CD4-positive, CD25-positive, alpha-beta regulatory T cell (primary cell): ENCODE data around the gene IFNG-AS1. TPM values are rescaled to one million over a fixed set of nuclear protein-coding genes. Genes with fewer than 3 reads are reported as not detected.
A peak's percentile ranks its signal among the peaks of the same experiment; 100 is the strongest.

Source experiments
- ATAC-seq, 2 donors: fragments of 150-1000 bp; cut with Tn5 transposase; one replicate each; pipeline ENCODE4 v1.10.0; 2021; ENCODE audit warnings: low read depth in 2 of 2, moderate number of reproducible peaks in 2 of 2, moderate library complexity in 1 of 2
- DNase-seq, 3 donors: peaks; one replicate each; pipeline versions ENCODE4 v3.0.0 to v3.0.0-alpha.2; 2012 to 2022; ENCODE audit warnings: mixed read lengths in 1 of 3
- H3K27ac ChIP-seq: one replicate; pipeline ENCODE4 v1.7.0; 2013; ENCODE audit warnings: mild to moderate bottlenecking, low read length; ENCODE audit not compliant: insufficient read depth, poor library complexity, severe bottlenecking
- H3K27me3 ChIP-seq: one replicate; pipeline ENCODE4 v1.7.0; 2013; ENCODE audit warnings: low read length; ENCODE audit not compliant: control insufficient read depth, insufficient read depth
- H3K36me3 ChIP-seq: one replicate; pipeline ENCODE4 v1.7.0; 2013; ENCODE audit warnings: mild to moderate bottlenecking, low read length, moderate library complexity; ENCODE audit not compliant: control insufficient read depth, insufficient read depth
- H3K4me1 ChIP-seq: 2 replicates; pipeline ENCODE4 v1.7.0; 2013; ENCODE audit warnings: mild to moderate bottlenecking, low read length; ENCODE audit not compliant: insufficient read depth, control insufficient read depth, poor library complexity, severe bottlenecking
- H3K4me3 ChIP-seq: one replicate; pipeline ENCODE4 v1.7.0; 2013; ENCODE audit warnings: low read depth, mild to moderate bottlenecking, low read length, moderate library complexity
- H3K9me3 ChIP-seq, 2 experiments: 1 replicate in 1 of 2; 2 replicates in 1 of 2; pipeline ENCODE4 v1.7.0; 2013; ENCODE audit warnings: low read length in 2 of 2, mild to moderate bottlenecking in 1 of 2, moderate library complexity in 1 of 2; ENCODE audit not compliant: control insufficient read depth in 2 of 2
- H3K27ac Mint-ChIP-seq, 3 donors: one replicate each; pipeline ENCODE4 v1.8.0; 2020 to 2022; ENCODE audit warnings: mild to moderate bottlenecking in 3 of 3, mixed read lengths in 3 of 3, moderate library complexity in 2 of 3
- H3K27me3 Mint-ChIP-seq: one replicate; pipeline ENCODE4 v1.8.0; 2022; ENCODE audit warnings: mild to moderate bottlenecking, mixed read lengths
- H3K36me3 Mint-ChIP-seq: one replicate; pipeline ENCODE4 v1.8.0; 2020; ENCODE audit warnings: mixed read lengths
- H3K4me1 Mint-ChIP-seq, 4 donors: one replicate each; pipeline ENCODE4 v1.8.0; 2020 to 2022; ENCODE audit warnings: mixed read lengths in 4 of 4, mild to moderate bottlenecking in 1 of 4
- H3K4me3 Mint-ChIP-seq, 4 donors: one replicate each; pipeline ENCODE4 v1.8.0; 2020 to 2022; ENCODE audit warnings: mild to moderate bottlenecking in 4 of 4, mixed read lengths in 4 of 4, moderate library complexity in 3 of 4
- H3K9me3 Mint-ChIP-seq, 7 donors: one replicate each; pipeline ENCODE4 v1.8.0; 2020 to 2022; ENCODE audit warnings: mixed read lengths in 7 of 7, mild to moderate bottlenecking in 3 of 7, moderate library complexity in 2 of 7
- polyA plus RNA-seq, 4 donors: library from polyadenylated mRNA; unstranded; fragments of 300-500 nt; fragmentation: Illumina TruSeq; gene quantifications; one replicate each; pipeline ENCODE4 v1.2.3, GENCODE V29; 2021
- total RNA-seq: library from RNA; stranded (reverse); gene quantifications from one replicate; pipeline ENCODE4 v1.2.3, GENCODE V29; 2022

Gene IFNG-AS1
- total and polyA plus RNA-seq, 5 donors from 2014 or later = 0.24 to 9.3 (median 2.5) TPM

- H3K4me1 ChIP-seq = no peaks in the 10 kb centered on the region
- Mint-ChIP-seq H3K36me3 (no peaks in the 10 kb centered on the region), H3K4me3 (no peak overlapping the region), H3K9me3 (no peaks in the 10 kb centered on the region), H3K4me1 (peaks cover 4 to 18% (median 10%) of the 10 kb centered on the region in 4 donors), H3K27me3 (no peaks in the 10 kb centered on the region), H3K27ac (no peak overlapping the region)
- H3K27ac ChIP-seq = no peak overlapping the region
- H3K9me3 ChIP-seq = no peaks in the 10 kb centered on the region
- H3K27me3 ChIP-seq = no peaks in the 10 kb centered on the region
- DNase-seq = no peak
- no peaks in the 10 kb centered on the region for H3K36me3 ChIP-seq
- H3K4me3 ChIP-seq = no peak overlapping the region
- ATAC-seq = no peak
Observed at GRCh38 chr12:68037616-68038255, 48.5 kb downstream of the IFNG-AS1 start.

DNA sequence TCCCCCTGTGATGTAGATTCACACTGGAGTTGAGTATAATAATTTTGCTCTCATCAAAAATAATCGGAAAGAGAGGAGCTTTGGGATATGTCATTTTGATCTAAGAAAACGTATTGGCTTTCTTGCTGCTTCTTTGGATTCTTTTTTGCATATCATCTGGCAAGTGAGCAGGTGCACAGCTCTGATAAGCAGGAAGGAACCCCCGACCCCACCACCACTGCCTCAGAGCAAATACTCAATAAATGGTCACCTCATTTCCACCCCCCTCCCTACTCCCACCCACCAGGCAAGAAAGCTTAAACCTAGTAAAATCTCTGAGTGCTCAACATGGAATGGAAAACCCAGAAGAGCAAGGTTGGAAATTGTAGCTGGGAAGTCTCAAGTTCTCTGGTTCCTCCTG lies 49.4 kb downstream of the IFNG-AS1 start:
- DNase-seq (no peak), ATAC-seq (no peak)
- H3K27me3 Mint-ChIP-seq = no peaks in the 10 kb centered on the region
- peaks cover 4 to 16% (median 7%) of the 10 kb centered on the region in 4 donors for H3K4me1 Mint-ChIP-seq
- Histone ChIP-seq H3K36me3 (no peaks in the 10 kb centered on the region), H3K27ac (no peak overlapping the region), H3K4me1 (no peaks in the 10 kb centered on the region), H3K27me3 (no peaks in the 10 kb centered on the region), H3K9me3 (no peaks in the 10 kb centered on the region), H3K4me3 (no peak overlapping the region)
- H3K9me3 Mint-ChIP-seq = no peaks in the 10 kb centered on the region
- H3K36me3 Mint-ChIP-seq = no peaks in the 10 kb centered on the region
- no peak overlapping the region for H3K27ac Mint-ChIP-seq
- H3K4me3 Mint-ChIP-seq = no peak overlapping the region

- Histone ChIP-seq H3K27ac (no peak overlapping the region), H3K9me3 (no peaks in the 10 kb centered on the region), H3K4me3 (no peak overlapping the region), H3K27me3 (no peaks in the 10 kb centered on the region), H3K4me1 (no peaks in the 10 kb centered on the region), H3K36me3 (no peaks in the 10 kb centered on the region)
- DNase-seq = peak; percentile 48 to 76 (median 66)
- peak overlapping the region in 1 of 3 donors; percentile 15 for H3K27ac Mint-ChIP-seq
- peaks cover 4 to 16% (median 7%) of the 10 kb centered on the region in 4 donors for H3K4me1 Mint-ChIP-seq
- H3K36me3 Mint-ChIP-seq = no peaks in the 10 kb centered on the region
- no peaks in the 10 kb centered on the region for H3K27me3 Mint-ChIP-seq
- peak; percentile 78 to 79 for ATAC-seq
- H3K4me3 Mint-ChIP-seq = no peak overlapping the region
- H3K9me3 Mint-ChIP-seq = no peaks in the 10 kb centered on the region
Observed at GRCh38 chr12:68040450-68041075, 51.3 kb downstream of the IFNG-AS1 start.

DNA sequence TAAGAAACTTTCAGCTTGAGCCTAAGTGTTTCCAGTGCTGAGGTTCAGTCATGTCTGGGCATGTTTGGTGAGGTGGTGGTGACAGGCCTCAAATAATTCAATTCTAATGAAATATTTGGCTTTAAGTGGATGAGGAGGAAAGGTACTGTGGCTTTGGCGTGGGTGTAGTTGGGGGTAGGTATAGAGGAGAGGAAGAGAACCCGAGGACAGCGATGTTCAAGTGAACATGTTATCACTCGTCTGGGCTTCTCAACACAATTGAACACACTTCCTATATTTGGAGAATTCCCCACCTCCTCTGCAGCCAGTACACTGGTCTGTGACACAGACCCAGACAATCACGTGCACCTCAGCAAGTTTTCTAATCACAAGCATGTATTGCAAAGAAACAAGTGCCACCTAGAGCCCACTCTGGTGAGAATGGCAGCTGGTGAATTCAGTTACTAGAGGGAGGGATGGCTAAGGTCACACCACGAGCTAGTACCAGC lies 53.0 kb downstream of the IFNG-AS1 start:
- Histone ChIP-seq H3K9me3 (no peaks in the 10 kb centered on the region), H3K36me3 (no peaks in the 10 kb centered on the region), H3K4me3 (no peak overlapping the region), H3K27ac (no peak overlapping the region), H3K27me3 (no peaks in the 10 kb centered on the region), H3K4me1 (no peaks in the 10 kb centered on the region)
- no peaks in the 10 kb centered on the region for H3K36me3 Mint-ChIP-seq
- peaks cover 4 to 14% (median 7%) of the 10 kb centered on the region in 4 donors for H3K4me1 Mint-ChIP-seq
- H3K9me3 Mint-ChIP-seq = peaks cover 0 to 4% (median 0%) of the 10 kb centered on the region in 7 donors
- DNase-seq (peak in 1 of 3 donors; percentile 22), ATAC-seq (peak in 1 of 2 donors; percentile 28)
- no peak overlapping the region for H3K4me3 Mint-ChIP-seq
- H3K27ac Mint-ChIP-seq = peak overlapping the region in 2 of 3 donors; percentile 18 to 52
- H3K27me3 Mint-ChIP-seq = no peaks in the 10 kb centered on the region

DNA sequence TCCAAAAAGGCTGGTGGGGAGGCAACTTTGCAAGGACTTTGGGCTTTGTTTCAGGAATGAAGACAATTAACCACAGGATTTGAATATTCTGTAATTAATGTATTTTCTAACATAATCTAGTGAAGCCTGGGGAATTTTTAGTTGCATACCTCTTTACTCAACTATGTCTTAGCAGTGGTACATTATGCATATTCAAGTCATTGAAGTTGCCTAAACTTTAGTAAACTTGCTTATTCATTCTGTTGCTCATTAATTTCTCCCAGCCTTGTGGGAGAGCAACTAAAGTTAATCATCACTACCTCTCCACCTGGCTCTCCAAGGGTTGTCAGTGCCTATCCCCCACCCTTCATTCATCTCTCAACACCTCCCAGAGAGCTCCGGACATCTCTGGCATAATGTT lies 54.2 kb downstream of the IFNG-AS1 start:
- Mint-ChIP-seq H3K4me3 (no peak overlapping the region), H3K27ac (no peak overlapping the region), H3K9me3 (peaks cover 0 to 4% (median 0%) of the 10 kb centered on the region in 7 donors), H3K27me3 (no peaks in the 10 kb centered on the region), H3K36me3 (no peaks in the 10 kb centered on the region), H3K4me1 (peaks cover 4 to 14% (median 7%) of the 10 kb centered on the region in 4 donors)
- no peak for DNase-seq
- no peaks in the 10 kb centered on the region for H3K9me3 ChIP-seq
- no peaks in the 10 kb centered on the region for H3K27me3 ChIP-seq
- H3K36me3 ChIP-seq = no peaks in the 10 kb centered on the region
- no peak for ATAC-seq
- H3K27ac ChIP-seq = no peak overlapping the region
- H3K4me1 ChIP-seq = no peaks in the 10 kb centered on the region
- H3K4me3 ChIP-seq = no peak overlapping the region

DNA sequence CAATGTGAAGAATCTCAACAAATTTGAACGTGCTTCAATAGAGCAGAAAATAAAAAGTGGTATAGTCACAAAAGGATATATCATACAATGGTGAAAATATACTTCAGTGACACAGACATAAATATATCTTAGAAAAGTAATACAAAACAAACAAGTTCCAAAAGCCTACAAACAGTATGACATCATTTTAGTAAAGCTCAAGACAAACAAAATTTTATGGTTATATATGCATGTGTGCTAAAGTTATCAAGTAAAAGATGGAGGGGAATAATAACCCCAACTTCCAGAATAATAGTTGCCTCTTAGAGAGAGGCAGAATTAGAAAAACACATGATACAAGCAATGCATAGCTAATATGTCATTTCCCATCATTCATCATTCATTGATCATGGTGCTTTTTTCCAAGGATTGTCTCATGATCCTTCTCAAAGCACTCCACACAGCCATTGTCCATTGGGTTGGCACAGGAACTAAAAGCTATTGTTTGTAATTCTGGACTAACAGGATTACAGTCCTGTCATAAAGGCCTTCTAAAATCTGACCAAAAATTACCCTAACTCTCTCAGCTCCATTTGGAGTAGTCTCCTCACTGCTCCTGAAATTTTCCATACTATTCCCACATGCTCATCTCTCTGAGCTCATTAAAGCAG lies 59.5 kb downstream of the IFNG-AS1 start:
- no peak overlapping the region for H3K27ac Mint-ChIP-seq
- Histone ChIP-seq H3K4me3 (no peak overlapping the region), H3K4me1 (no peaks in the 10 kb centered on the region), H3K9me3 (no peaks in the 10 kb centered on the region), H3K27ac (no peak overlapping the region), H3K27me3 (peaks cover 2% of the 10 kb centered on the region), H3K36me3 (no peaks in the 10 kb centered on the region)
- H3K27me3 Mint-ChIP-seq = no peaks in the 10 kb centered on the region
- H3K4me1 Mint-ChIP-seq = no peaks in the 10 kb centered on the region
- DNase-seq = no peak
- peaks cover 0 to 4% (median 0%) of the 10 kb centered on the region in 7 donors for H3K9me3 Mint-ChIP-seq
- H3K36me3 Mint-ChIP-seq = no peaks in the 10 kb centered on the region
- no peak for ATAC-seq
- H3K4me3 Mint-ChIP-seq = no peak overlapping the region

DNA sequence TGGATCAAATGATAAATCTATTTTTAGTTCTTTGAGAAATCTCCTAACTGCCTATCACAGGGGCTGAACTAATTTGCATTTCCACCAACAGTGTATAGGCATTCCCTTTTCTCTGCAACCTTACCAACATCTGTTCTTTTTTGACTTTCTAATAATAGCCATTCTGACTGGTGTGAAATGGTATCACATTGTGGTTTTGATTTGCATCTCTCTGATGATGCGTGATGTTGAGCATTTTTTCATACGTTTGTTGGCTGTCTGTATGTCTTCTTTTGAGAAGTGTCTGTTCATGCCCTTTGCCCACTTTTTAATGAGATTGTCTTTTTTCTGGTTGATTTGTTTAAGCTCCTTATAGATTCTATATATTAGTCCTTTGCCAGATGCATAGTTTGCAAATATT lies 67.1 kb downstream of the IFNG-AS1 start:
- Mint-ChIP-seq H3K36me3 (no peaks in the 10 kb centered on the region), H3K4me3 (no peak overlapping the region), H3K27me3 (peaks cover 8% of the 10 kb centered on the region), H3K27ac (no peak overlapping the region), H3K9me3 (peaks cover 3 to 29% (median 7%) of the 10 kb centered on the region in 7 donors), H3K4me1 (no peaks in the 10 kb centered on the region)
- Histone ChIP-seq H3K36me3 (no peaks in the 10 kb centered on the region), H3K27me3 (peaks cover 2% of the 10 kb centered on the region), H3K4me3 (no peak overlapping the region), H3K9me3 (no peaks in the 10 kb centered on the region), H3K27ac (no peak overlapping the region), H3K4me1 (no peaks in the 10 kb centered on the region)
- ATAC-seq (no peak), DNase-seq (no peak)
